ENCODE results near the gene MAGI1. TPM values are rescaled to one million over a fixed set of nuclear protein-coding genes. Genes with fewer than 3 reads are reported as not detected.

The MAGI1 gene
- total RNA-seq, 1 experiment from 2014 or later: 58.2 TPM

DNA sequence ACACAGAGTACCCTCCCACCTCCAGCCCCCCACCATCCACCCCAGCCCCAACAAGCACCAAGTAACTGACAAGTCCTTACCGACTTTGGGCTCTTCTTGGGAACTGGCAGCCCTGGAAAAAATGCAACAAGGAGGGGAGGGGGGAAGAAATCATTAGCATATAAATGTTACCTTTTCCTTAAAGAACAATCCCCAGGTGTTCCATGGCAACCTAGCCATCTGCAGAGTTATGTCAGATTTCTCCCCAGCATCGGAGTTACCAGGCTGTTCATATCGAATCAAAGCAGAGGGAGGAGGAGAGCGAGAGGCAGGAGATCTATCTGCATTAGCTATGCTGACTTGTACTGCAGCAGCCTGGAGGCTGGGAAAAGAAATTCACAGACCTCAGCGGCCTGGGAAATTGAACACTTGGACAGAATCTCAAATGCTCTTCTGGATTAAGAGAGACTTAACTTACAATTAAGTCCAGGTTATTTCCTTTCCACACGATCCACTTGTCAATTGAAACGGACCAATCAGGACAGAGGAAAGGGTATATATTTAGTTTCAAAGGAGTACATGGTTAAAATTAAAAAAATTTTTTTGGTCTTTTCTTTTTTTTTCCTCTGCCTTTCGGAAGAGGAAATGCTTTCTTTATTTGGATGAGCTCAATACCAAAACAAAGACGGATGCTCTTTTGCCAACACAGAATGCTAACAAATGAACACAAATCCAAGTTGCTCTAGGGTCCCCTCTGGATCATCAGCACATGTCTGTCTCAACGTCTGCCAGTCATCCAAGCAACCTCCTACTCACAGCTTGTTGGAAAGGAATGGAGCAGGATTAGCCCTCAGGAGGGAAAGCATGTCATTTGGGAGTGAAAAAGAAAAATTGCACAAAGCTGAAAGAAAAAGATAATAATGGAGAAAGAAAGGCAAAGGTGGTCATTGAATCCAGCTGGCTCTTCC, 637.1 kb downstream of the MAGI1 start:
- no peaks in the 10 kb centered on the region for H3K27me3 Mint-ChIP-seq (ENCODE audit: low read depth)
- peak; percentile 83 for ATAC-seq
- no peaks in the 10 kb centered on the region for H3K9me3 Mint-ChIP-seq
- H3K36me3 Mint-ChIP-seq: no peaks in the 10 kb centered on the region
- peak overlapping the region; percentile 53 for H3K4me3 Mint-ChIP-seq
- H3K4me1 Mint-ChIP-seq: peaks cover 48% of the 10 kb centered on the region
- peak overlapping the region; percentile 71 for H3K27ac Mint-ChIP-seq
- CTCF ChIA-PET: interaction anchor here (1.2 to 2.3 kb wide), 4 partner anchors 11 to 67 kb away, joined by 3 to 18 read pairs (median 4); no protein-coding TSS in a partner anchor
- POLR2A ChIA-PET: no interaction called here
- peak; percentile 36 for DNase-seq (ENCODE audit: low spot score)
- no peak for TF ChIP-seq SMAD3 (CRISPR knock-in tag; IDR thresholded peaks at IDR 0.05; ENCODE audit: borderline replicate concordance)
- TF ChIP-seq, protein P1, sequence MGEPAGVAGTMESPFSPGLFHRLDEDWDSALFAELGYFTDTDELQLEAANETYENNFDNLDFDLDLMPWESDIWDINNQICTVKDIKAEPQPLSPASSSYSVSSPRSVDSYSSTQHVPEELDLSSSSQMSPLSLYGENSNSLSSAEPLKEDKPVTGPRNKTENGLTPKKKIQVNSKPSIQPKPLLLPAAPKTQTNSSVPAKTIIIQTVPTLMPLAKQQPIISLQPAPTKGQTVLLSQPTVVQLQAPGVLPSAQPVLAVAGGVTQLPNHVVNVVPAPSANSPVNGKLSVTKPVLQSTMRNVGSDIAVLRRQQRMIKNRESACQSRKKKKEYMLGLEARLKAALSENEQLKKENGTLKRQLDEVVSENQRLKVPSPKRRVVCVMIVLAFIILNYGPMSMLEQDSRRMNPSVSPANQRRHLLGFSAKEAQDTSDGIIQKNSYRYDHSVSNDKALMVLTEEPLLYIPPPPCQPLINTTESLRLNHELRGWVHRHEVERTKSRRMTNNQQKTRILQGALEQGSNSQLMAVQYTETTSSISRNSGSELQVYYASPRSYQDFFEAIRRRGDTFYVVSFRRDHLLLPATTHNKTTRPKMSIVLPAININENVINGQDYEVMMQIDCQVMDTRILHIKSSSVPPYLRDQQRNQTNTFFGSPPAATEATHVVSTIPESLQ (CRISPR knock-in tag; IDR thresholded peaks at IDR 0.05): no peak
- no peak for TF ChIP-seq TCF7 (CRISPR knock-in tag; IDR thresholded peaks at IDR 0.05; ENCODE audit: low read depth)
- no peak for TF ChIP-seq FOXJ3 (CRISPR knock-in tag; IDR thresholded peaks at IDR 0.05; ENCODE audit: borderline replicate concordance)
- TF ChIP-seq, protein P2, sequence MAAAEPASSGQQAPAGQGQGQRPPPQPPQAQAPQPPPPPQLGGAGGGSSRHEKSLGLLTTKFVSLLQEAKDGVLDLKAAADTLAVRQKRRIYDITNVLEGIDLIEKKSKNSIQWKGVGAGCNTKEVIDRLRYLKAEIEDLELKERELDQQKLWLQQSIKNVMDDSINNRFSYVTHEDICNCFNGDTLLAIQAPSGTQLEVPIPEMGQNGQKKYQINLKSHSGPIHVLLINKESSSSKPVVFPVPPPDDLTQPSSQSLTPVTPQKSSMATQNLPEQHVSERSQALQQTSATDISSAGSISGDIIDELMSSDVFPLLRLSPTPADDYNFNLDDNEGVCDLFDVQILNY (CRISPR knock-in tag; IDR thresholded peaks at IDR 0.05): no peak
- TF ChIP-seq RORB (CRISPR knock-in tag; IDR thresholded peaks at IDR 0.05): no peak
- TF ChIP-seq IRF2 (CRISPR knock-in tag; IDR thresholded peaks at IDR 0.05; ENCODE audit: borderline replicate concordance, low read depth): no peak
- TF ChIP-seq, protein P3, sequence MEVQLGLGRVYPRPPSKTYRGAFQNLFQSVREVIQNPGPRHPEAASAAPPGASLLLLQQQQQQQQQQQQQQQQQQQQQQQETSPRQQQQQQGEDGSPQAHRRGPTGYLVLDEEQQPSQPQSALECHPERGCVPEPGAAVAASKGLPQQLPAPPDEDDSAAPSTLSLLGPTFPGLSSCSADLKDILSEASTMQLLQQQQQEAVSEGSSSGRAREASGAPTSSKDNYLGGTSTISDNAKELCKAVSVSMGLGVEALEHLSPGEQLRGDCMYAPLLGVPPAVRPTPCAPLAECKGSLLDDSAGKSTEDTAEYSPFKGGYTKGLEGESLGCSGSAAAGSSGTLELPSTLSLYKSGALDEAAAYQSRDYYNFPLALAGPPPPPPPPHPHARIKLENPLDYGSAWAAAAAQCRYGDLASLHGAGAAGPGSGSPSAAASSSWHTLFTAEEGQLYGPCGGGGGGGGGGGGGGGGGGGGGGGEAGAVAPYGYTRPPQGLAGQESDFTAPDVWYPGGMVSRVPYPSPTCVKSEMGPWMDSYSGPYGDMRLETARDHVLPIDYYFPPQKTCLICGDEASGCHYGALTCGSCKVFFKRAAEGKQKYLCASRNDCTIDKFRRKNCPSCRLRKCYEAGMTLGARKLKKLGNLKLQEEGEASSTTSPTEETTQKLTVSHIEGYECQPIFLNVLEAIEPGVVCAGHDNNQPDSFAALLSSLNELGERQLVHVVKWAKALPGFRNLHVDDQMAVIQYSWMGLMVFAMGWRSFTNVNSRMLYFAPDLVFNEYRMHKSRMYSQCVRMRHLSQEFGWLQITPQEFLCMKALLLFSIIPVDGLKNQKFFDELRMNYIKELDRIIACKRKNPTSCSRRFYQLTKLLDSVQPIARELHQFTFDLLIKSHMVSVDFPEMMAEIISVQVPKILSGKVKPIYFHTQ (CRISPR knock-in tag; IDR thresholded peaks at IDR 0.05): no peak
- TF ChIP-seq, protein P4, sequence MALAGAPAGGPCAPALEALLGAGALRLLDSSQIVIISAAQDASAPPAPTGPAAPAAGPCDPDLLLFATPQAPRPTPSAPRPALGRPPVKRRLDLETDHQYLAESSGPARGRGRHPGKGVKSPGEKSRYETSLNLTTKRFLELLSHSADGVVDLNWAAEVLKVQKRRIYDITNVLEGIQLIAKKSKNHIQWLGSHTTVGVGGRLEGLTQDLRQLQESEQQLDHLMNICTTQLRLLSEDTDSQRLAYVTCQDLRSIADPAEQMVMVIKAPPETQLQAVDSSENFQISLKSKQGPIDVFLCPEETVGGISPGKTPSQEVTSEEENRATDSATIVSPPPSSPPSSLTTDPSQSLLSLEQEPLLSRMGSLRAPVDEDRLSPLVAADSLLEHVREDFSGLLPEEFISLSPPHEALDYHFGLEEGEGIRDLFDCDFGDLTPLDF (CRISPR knock-in tag; IDR thresholded peaks at IDR 0.05): no peak
- TF ChIP-seq, protein P5, sequence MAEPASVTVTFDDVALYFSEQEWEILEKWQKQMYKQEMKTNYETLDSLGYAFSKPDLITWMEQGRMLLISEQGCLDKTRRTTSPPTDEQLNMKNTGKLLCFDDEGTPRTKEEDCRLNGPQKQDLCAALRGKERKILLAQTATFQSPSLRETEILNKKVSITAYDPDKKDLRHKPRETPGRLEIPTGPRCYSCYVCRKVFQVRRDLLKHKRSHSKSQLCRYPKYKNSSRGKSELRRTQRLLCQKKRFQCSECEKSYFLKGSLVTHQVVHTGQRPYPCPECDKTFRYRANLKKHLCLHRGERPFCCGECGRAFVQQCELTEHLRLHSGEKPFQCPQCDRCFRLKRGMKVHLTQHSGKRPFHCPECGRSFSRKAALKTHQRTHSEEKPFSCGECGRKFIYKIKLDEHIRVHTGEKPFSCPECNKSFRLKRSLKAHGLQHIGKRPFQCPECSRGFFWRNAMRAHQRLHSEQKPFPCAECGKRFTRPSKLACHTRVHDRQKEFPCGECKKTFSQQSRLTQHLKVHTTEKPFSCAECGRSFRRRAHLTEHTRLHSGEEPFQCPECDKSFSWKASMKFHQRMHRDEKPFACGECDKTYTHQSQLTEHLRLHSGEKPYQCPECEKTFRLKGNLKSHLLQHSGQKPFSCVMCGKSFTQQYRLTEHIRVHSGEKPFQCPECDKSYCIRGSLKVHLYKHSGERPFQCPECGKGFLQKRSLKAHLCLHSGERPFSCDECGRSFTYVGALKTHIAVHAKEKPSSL (CRISPR knock-in tag; conservative IDR thresholded peaks at IDR 0.05): no peak
- TF ChIP-seq PRRX2 (CRISPR knock-in tag; IDR thresholded peaks at IDR 0.05): no peak
- TF ChIP-seq FOXK1 (CRISPR knock-in tag; IDR thresholded peaks at IDR 0.05): no peak

DNA sequence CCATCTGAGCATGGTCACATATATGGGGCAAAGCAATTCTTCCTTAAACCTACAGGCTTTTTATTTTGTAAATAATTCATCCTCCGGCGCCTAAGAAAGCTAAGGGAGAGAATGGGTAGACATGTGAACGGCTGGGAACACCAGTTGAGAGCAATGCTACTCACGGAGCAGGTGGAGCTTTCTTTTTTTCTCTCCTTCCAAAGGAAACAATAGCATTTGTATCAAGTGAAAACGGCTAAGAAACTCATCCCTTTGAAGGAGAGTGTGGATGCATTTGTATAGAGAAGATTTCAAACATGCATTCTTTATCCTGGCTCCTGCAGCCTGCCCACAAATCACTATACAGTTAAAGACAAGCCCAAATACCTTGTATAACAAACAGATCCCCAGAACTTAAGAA, 637.8 kb downstream of the MAGI1 start:
- ATAC-seq: peak; percentile 51
- POLR2A ChIA-PET: no interaction called here

More for the DNA sequence above, 637.8 kb downstream of the MAGI1 start:
- no peak for TF ChIP-seq PRRX2 (CRISPR knock-in tag; IDR thresholded peaks at IDR 0.05)
- no peak for TF ChIP-seq MXD4 (CRISPR knock-in tag; IDR thresholded peaks at IDR 0.05; ENCODE audit: borderline replicate concordance)
- peak; percentile 69; the same call in 1 of the 2 replicates for TF ChIP-seq ZNF317 (CRISPR knock-in tag; IDR thresholded peaks at IDR 0.05; ENCODE audit: borderline replicate concordance, low read depth)
- no peak for TF ChIP-seq IRF2 (CRISPR knock-in tag; IDR thresholded peaks at IDR 0.05; ENCODE audit: borderline replicate concordance, low read depth)
- TF ChIP-seq, protein P3 (CRISPR knock-in tag; IDR thresholded peaks at IDR 0.05): no peak
- Mint-ChIP-seq H3K4me3 (peak overlapping the region; percentile 53), H3K4me1 (peaks cover 48% of the 10 kb centered on the region), H3K27ac (peak overlapping the region; percentile 86), H3K9me3 (no peaks in the 10 kb centered on the region), H3K27me3 (ENCODE audit: low read depth) (no peaks in the 10 kb centered on the region), H3K36me3 (no peaks in the 10 kb centered on the region)
- CTCF ChIA-PET: interaction anchor here (0.6 to 2.3 kb wide), 6 partner anchors 12 to 862 kb away, joined by 3 to 18 read pairs (median 4); no protein-coding TSS in a partner anchor
- no peak for DNase-seq (ENCODE audit: low spot score)

Measured in WTC11 (cell line).